ENCODE data around the gene S100A10. TPM values are rescaled to one million over a fixed set of nuclear protein-coding genes. Genes with fewer than 3 reads are reported as not detected.

S100A10 gene
- total and polyA plus RNA-seq, 8 donors: 415 to 1,250 (median 549) TPM

GRCh38 chr1:152034324-152034653, 40.6 kb upstream of the S100A10 start:
- peak; percentile 33 for ATAC-seq
- Histone ChIP-seq H3K27ac (peak overlapping the region; percentile 97 to 98), H3K4me3 (peak overlapping the region; percentile 65 to 83), H3K4me1 (peaks cover 17 to 92% of the 10 kb centered on the region in 2 donors), H3K27me3 (no peaks in the 10 kb centered on the region), H3K36me3 (peaks cover 5 to 44% of the 10 kb centered on the region in 2 donors), H3K9me3 (no peaks in the 10 kb centered on the region)
- intact Hi-C loops (cut with DNase I): no loop called here
- TF ChIP-seq CTCF (IDR thresholded peaks at IDR 0.05): no peak
- no peak for DNase-seq

- no peaks in the 10 kb centered on the region for H3K27me3 ChIP-seq
- intact Hi-C loops (cut with DNase I): no loop called here
- peak overlapping the region in 1 of 2 donors; percentile 69 for H3K27ac ChIP-seq
- H3K4me1 ChIP-seq: peaks cover 8 to 57% of the 10 kb centered on the region in 2 donors
- no peaks in the 10 kb centered on the region for H3K9me3 ChIP-seq
- ATAC-seq (no peak), DNase-seq (no peak)
- no peak overlapping the region for H3K4me3 ChIP-seq
- TF ChIP-seq CTCF (IDR thresholded peaks at IDR 0.05): no peak
- H3K36me3 ChIP-seq: peaks cover 5 to 44% of the 10 kb centered on the region in 2 donors
These were observed 36.2 kb upstream of the S100A10 start for GRCh38 chr1:152029929-152030211.

- ATAC-seq (peak; percentile 52), DNase-seq (no peak)
- Histone ChIP-seq H3K4me3 (no peak overlapping the region), H3K27me3 (no peaks in the 10 kb centered on the region), H3K9me3 (no peaks in the 10 kb centered on the region), H3K27ac (peak overlapping the region in 1 of 2 donors; percentile 69), H3K4me1 (peaks cover 6 to 52% of the 10 kb centered on the region in 2 donors), H3K36me3 (peaks cover 5 to 44% of the 10 kb centered on the region in 2 donors)
- TF ChIP-seq CTCF (IDR thresholded peaks at IDR 0.05): no peak
- intact Hi-C loops (cut with DNase I): no loop called here
These were observed 35.7 kb upstream of the S100A10 start for GRCh38 chr1:152029144-152029928.

- Histone ChIP-seq H3K4me1 (peaks cover 0 to 27% of the 10 kb centered on the region in 2 donors), H3K27me3 (no peaks in the 10 kb centered on the region), H3K9me3 (no peaks in the 10 kb centered on the region), H3K36me3 (peaks cover 0 to 19% of the 10 kb centered on the region in 2 donors), H3K27ac (no peak overlapping the region), H3K4me3 (no peak overlapping the region)
- intact Hi-C loops (cut with DNase I): no loop called here
- TF ChIP-seq CTCF (IDR thresholded peaks at IDR 0.05): no peak
- DNase-seq: no peak
- ATAC-seq: no peak
These were observed 33.2 kb upstream of the S100A10 start for GRCh38 chr1:152026895-152027294.

GRCh38 chr1:152024223-152024622, 30.6 kb upstream of the S100A10 start:
- Histone ChIP-seq H3K27ac (no peak overlapping the region), H3K36me3 (no peaks in the 10 kb centered on the region), H3K4me1 (peaks cover 0 to under 1% of the 10 kb centered on the region in 2 donors), H3K9me3 (no peaks in the 10 kb centered on the region), H3K4me3 (no peak overlapping the region), H3K27me3 (no peaks in the 10 kb centered on the region)
- no peak for TF ChIP-seq CTCF (IDR thresholded peaks at IDR 0.05)
- DNase-seq (no peak), ATAC-seq (no peak)
- intact Hi-C loops (cut with DNase I): no loop called here

Measured in left lung (tissue), 10 donors.